T47D (cell line): Measurements from ENCODE around the gene TRNT1.

ENCODE experiments used
- DNase-seq, 2 experiments: peaks; one replicate each; pipeline versions ENCODE4 v3.0.0 to v3.0.0-alpha.2; 2011 to 2012; ENCODE audit warnings: low read depth in 1 of 2, low spot score in 1 of 2
- JUND ChIP-seq: IDR thresholded peaks from 2 replicates; pipeline ENCODE4 v1.6.1; 2012; ENCODE audit warnings: low read depth
- in situ Hi-C: cut with HindIII; loops from 2 replicates; pipeline ENCODE4 v1.10.0; 2016; ENCODE audit warnings: low sequenced_read_pairs, low pct_unique_long_range_greater_than_20kb

TRNT1 gene

DNA sequence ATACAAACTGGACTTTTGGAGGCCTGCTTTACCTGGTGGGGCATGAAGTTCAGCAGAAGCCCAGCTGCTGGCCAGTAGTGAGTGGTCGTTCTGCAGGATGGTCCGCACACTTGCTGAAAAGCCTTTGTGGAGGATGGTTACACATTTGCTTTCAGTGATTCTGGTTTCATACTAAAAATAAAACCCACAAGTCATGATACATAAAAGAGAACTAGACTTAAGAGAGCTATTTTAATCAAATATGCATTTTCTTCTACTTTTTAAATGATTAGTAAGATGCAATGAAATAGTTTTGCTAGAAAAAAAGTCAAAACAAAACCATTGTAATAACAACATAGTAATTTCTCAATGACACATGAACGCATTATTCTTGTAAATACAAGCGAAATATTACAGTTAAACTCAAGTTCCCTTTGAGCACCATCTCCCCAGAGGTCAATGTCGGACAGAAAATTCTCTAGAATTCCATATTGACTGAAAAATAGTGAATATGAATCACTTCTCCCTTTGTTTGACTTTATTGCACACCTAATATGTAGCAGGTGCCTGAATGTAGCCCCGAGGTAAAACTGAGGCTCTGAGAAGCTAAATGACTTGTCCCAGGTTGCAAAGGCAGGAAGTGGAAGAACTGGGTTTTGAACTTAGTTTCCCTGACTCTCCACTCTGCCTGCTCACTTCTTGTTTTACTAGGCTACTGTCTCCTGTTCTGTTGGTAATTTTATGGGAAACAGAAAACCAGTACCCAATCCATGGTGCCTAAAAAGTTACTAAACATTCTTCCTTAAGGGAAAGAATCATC is 24.9 kb upstream of the TRNT1 start:
- no peak for TF ChIP-seq JUND
- in situ Hi-C loops = no loop called here
- no peak for DNase-seq

DNA sequence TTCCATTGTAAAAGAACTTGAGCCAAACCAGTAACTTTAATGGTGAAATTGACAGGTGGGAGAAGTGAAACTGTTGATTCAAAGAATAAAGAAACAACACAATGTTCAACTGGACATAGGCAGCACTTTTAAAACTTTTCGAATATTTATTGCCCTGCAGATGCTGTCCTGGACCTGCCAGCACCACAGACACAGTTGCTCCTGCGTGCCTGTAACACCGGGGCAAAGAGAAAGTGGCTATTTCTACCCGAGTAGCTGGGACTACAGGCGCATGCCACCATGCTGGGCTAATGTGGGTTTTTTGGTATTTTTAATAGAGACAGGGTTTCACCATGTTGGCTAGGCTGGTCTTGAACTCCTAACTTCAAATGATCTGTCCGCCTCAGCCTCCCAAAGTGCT is 24.0 kb upstream of the TRNT1 start:
- in situ Hi-C loops = no loop called here
- no peak for DNase-seq
- TF ChIP-seq JUND = no peak

DNA sequence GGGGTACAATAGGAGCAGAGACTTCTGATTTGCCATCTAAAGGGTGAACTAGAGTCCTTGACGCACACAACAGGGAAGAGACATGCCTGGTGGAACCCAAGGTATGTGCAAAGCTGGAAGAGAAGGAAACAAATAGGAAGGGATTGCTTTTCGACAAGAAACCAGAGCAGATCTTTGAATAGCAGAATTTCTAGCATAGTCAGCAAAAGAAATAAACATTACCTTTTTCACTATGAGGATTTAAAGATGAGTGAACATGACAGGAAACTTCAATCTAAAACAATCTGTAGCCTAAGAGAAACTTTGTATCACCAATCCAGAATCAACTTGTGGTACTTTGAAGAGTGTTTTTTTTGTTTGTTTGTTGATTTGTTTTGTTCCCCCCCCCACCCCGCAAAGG is 21.5 kb upstream of the TRNT1 start:
- in situ Hi-C loops = no loop called here
- TF ChIP-seq JUND = no peak
- DNase-seq = no peak

DNA sequence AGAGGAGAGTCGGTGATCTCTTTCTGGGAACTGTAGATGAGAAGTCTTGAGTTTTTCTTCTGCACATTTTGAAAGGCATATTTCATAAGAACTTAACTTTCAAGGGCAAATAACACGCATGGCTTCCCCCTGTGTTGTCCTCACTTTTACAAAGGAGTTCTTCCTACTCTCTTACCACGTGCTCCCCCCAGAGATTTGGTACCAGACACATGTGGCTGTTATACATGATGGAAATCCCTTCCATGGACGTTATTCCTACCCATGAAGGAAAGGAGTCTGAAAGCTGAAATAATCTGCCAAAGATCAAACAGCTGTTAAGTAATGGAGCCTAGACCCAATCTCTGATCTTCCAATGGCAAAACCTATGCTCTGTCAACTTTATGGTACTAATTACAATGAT is 20.9 kb upstream of the TRNT1 start:
- in situ Hi-C loops = no loop called here
- no peak for TF ChIP-seq JUND
- no peak for DNase-seq

DNA sequence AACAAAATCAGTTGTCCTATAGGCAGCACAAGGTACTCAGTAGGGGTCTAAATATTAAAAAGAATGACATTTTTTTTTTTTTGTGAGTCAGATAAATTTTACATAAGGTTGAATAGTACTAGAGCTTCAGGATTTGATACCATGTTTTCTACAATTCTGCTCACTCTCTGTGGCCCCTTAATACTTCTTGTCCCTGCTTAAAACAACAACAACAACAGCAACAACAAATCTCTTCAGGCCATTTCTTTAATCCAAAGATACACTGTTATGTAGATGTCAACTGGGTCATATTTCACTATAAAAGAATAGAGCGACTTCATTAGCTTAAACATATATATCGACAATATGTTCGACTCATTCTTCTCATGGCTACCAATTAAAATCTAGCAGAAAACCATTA is 19.6 kb upstream of the TRNT1 start:
- DNase-seq = no peak
- in situ Hi-C loops = no loop called here

DNA sequence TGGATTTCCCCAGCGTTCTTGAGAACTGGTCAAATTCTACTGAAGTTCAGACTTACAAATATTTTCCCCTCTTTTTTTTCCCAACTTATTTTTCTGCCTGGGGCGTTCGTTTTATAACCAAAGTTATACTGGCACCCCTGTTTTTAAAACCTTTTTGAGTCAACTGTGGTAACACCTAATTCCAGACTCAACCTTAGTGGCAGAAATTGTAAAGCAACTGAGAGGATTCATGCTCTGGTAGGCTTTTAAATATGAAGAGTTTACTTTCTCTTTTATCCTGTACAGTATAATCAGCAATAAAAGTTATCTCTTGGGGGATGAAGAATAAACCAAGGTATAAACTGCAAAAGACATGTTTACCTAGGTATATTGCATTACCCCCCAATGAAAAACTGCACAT is 18.9 kb upstream of the TRNT1 start:
- no peak for DNase-seq
- in situ Hi-C loops = no loop called here
- no peak for TF ChIP-seq JUND

More for the DNA sequence above, 19.6 kb upstream of the TRNT1 start:
- TF ChIP-seq JUND = no peak

DNA sequence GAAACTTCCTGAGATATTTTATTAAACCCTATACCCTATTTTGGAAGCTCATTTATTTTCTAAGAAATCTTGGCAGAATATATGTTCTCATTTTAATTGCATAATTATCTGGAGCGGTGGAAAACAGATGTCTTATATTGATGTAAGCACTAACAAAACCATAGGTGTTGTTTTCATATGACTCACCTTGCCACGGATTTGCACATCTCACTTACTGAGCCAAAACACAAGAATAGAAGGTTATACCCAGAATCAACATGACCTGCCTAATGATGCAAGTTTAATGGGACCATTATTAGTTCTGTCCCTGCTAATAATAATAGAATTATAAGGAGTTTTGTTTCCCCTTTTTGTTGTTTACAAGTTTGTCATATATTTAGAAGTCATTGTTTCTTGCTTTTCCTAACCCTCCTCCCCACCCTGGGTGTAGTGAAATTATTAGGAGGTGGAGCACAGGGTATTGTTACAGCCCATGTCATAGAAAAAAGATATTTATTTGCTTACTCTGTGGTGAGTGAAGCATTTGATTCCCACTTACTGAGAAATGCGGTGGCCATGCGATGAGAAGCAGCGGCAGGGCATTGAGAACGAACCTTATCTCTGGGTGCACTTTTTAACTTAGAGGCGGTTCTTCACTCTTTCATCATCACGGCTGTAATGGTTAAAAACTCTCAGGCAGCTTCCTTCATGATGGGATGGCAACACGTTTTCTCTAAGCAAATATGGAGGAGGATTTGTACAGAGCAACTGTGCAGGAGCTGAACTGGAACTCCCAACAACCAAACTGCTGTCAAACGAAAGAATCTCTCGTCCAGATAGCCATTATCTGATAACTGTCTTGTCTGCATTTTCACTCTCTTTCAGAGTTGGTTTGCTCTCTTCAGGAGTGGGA is 17.1 kb upstream of the TRNT1 start:
- in situ Hi-C loops = no loop called here
- TF ChIP-seq JUND = no peak
- no peak for DNase-seq

DNA sequence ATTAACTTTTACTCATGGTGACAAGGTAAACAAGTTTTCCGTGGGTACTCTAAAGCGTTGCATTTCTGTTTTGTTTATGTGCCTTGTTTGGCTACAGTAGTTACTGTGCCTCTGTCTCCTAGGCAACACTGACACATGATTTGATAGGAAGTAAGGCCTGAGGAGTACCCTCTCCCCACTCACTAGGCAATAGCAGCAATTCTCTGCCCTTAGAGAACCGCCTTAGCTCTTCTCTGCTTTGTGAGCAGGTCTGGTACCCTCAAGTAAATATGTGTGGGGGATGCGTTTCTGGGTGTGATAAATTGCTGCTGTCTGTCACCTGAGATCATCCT is 16.5 kb upstream of the TRNT1 start, which contains the start of gene IL5RA:
Gene IL5RA, minus strand, starts transcription at position 76 of the 332 bp plus-strand sequence. CDS start 5,390 bp downstream, outside the sequence.
- peak in 1 of 2 experiments; percentile 17 for DNase-seq
- in situ Hi-C loops = no loop called here
- TF ChIP-seq JUND = no peak

DNA sequence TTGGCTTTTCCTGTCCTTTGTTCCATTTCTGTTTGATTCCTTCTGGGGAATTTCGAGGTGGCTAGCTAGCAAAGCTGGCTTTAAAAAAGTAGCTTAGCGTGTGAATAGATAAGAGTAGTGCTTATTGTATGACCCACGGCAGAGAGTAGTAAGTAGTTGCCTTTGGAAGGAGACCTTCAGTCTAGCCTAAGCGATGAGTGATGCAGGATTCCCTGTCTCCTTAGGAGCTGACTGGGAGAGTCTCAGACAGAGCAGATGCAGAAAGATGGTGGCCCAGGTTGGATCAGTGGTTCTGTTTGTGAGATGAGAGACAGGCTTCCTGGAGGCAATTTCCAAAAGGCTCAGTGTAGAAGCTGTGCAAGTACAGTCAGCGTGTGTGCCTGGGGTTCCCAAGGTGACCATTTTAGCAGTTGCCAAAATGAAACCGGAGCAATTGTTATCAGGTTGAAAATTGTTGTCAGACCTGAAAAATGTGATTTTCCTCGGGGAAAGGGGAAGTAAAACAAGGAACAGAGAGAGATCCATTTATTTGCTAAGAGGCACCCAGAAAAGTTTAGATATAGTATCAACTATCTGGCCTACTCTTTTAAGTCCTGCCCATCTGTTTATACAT is 15.9 kb upstream of the TRNT1 start:
- DNase-seq = no peak

DNA sequence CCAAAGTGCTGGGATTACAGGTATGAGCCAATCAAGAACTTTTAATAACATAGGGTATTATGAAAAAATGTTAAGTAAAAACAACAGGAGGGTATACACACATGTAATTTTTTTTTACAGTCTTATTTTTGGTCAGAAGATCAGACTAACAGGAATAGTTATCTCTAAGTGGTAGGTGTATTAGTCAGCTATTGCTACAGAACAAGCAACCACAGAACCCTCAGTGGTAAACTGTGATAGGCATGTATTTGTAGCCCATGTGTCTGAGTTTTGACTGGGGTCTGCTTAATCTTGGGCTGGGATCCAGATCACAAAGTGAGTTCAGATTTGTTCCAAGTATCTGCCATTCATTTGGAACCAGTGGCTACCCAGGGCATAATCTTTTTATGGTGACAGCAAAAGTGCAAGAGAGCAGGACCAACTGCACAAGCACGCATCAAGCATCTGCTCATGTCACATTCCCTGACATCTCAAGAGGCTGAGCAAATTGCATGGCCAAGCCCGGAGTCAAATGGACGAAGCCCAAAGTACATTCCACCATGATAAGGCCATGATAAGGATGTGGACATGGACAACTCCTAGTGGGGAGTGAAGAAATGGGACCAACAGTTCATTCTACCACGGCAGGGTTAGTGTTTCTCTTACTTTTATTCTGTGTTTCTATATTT is 13.6 kb upstream of the TRNT1 start:
- in situ Hi-C loops = no loop called here
- DNase-seq = no peak
- no peak for TF ChIP-seq JUND

More for the DNA sequence above, 15.9 kb upstream of the TRNT1 start:
- TF ChIP-seq JUND = no peak
- in situ Hi-C loops = no loop called here

DNA sequence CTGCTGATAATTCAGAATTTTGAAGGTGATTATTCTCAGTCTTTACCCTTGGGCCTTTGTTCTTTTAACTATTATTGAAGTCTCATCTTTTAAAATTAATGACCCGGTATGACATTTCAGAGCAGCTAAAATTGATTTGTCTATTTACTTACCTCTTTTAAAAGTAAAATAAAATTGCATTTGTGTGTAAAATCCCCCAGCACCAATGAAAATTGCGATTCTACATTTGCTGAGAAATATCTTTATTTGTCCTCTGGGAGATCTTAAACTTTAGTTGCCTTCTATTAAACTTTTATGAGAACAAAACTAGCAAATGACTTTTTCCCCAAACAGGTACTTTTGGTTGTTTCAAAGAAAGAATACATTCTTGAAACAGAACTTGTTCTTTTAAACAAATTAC is 9.1 kb upstream of the TRNT1 start:
- DNase-seq = no peak
- in situ Hi-C loops = no loop called here
- TF ChIP-seq JUND = no peak

DNA sequence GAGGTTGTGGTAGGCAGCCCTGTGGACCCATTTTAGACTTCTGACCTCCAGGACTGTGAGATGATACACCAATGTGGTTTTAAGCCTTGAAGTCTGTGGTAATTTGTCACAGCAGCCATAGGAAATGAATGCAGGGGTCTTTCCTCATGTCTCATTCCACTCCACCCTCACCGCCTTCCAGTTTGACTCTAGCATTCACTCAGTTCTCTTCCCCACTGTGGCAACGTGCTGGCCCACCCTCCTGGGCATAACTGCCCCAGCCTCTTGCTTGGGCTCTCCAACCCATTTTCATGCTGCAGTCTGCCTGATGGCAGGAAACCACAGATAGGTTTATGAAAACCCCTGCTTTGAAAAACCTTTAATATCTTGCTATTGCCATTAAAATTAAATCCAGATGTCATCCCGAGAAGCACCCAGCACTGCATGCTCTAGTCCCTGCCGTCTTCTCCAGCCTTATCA is 7.3 kb upstream of the TRNT1 start:
- in situ Hi-C loops = no loop called here
- DNase-seq = no peak
- TF ChIP-seq JUND = no peak
